DMS53 (cell line): ENCODE data around the gene AMELX.
A peak's percentile ranks its signal among the peaks of the same experiment; 100 is the strongest.

Experiments used
- DNase-seq: peaks from one replicate; lab custom pipeline; 2025; lab: John Stamatoyannopoulos, UW

AMELX gene

DNA sequence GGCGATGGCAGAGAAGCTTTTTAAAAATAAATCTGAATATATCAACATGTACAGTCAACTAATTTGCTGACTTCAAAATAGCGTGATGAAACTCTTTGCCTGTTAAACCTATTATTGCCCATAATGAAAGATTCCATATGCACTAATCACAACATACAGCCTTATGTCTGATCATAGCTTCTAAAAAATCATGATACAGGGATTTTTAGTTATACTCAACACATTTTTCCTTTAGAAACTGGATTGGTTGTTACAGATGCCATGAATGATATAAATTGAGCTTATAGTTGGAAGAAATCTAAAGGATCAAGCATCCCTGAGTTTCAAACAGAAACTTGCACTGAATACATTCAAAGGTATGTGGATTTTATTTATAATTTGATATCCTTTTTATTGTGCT, at the start of gene AMELX:
AMELX (plus strand) TSS at position 301 of the 400 bp plus-strand sequence. CDS start 1,376 bp downstream, outside the sequence.
- DNase-seq: no peak

GRCh38 chrX:11244636-11245035, 48.6 kb upstream of the AMELX start:
- no peak for DNase-seq

- DNase-seq: peak; percentile 24
These were observed 38.6 kb upstream of the AMELX start for GRCh38 chrX:11254417-11255109.

DNA sequence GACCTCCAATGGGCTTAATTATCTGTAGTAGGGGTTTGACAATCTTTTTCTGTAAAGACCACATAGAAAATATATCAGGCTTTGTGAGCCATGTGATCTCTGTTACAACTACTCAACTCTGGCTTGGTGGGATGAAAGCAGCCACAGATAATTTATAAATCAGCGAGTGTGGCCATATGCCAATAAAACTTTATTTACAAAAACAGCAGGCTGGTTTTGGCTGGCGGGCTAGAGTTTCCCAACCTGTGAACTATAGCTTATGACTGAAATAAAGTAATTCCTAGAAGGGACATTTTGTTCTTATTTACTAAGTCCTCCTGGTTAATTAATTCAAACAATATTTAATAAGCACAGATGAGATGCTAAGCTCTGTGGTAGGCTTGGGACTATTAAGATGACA, 35.9 kb upstream of the AMELX start:
- DNase-seq: no peak

GRCh38 chrX:11257711-11258110, 35.5 kb upstream of the AMELX start:
- no peak for DNase-seq

DNA sequence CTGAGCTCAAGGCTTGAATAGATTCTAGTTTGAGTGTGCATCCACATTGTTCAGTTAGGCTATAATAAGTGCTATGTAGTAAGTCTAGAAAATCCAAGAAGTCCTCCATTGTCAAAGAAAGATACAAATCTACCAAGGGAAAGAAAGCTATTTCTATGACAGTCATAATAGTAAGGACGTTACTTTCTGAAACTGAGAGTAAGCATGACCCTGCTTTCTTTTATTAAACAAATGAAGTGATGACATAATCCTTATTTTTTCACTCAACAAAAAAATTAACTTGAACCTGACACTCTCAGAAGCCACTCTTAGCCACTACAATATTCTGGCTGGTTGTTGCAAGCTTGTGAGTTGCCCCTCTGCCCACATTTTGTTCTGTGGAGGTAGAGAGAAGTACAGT, 33.8 kb upstream of the AMELX start:
- no peak for DNase-seq

DNA sequence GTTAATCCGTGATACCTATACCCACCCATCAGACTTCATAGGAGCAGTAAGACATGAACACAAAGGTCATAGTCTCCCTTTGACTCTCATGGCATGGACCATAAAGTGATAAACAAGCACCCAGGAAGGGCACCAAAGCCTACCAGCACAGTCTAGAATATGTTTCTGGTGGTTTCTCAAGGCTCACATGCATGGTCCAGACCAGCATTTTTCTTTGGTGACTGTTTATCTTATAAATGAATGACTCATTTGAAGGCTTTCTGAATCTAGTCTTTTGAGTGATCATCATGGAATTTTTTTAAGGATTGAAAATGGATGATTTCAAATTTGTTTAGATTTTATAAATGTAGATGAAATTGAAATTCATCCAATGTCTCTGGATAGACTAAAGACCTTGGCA, 32.0 kb upstream of the AMELX start:
- no peak for DNase-seq

GRCh38 chrX:11264925-11265324, 28.3 kb upstream of the AMELX start:
- DNase-seq: no peak

DNA sequence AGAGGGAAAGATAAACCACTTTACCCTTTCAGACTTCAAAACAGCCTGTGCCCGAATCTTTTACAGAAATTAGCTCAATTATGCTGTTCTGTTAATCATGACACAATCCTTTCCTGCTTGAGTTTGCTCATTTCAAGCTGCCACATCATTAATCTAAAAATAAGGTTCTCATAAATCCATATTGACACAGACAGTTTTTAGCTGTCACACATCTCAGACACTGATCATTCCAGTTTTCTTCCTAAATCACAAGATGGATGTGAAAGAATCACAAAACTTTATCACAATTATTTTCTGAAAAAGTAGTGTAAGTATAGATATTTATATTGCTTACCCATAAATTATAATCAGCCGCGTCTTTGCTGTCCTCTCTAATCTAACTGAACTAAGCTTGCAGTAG, 27.9 kb upstream of the AMELX start:
- no peak for DNase-seq

GRCh38 chrX:11266573-11267003, 26.6 kb upstream of the AMELX start:
- no peak for DNase-seq

- DNase-seq: no peak
These were observed 25.8 kb upstream of the AMELX start for GRCh38 chrX:11267425-11267824.

DNA sequence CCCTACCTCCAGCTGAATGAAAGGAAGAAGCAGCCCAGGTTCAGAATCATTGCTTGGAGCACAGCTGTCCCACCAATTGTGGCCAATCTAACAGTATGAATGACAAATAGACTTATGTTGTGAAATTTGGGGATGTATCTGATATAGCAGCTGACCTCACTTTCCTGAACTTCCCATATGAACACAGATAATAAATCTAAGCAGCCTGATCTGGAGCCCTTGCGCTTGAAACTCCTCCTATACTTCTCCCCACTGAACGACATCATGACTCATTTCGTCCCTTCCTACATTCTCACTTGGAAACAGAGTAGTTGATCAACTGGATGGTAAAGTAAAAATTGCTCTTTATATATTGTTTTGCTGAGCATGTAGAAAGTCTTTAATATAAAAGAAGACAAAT, 24.2 kb upstream of the AMELX start:
- DNase-seq: no peak

GRCh38 chrX:11269996-11270395, 23.2 kb upstream of the AMELX start:
- DNase-seq: no peak

DNA sequence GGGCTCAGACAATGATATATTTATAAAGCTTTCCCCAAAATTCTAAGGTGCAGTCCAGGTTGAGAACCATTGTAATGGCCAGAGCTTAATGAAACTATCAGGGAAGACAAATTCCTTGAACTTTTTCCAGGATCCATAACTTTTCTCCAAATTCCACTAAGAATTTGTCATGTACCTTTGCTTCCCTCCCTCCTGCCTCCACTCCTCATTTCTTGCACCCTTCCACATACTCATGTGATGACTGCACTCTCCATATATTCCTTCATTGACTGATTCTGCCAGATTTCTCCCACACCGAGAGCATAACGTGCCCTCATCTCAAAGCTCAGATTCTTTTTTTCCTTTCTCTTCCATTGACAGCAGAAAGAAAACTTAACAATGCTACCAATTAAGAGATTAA, 20.9 kb upstream of the AMELX start:
- no peak for DNase-seq

GRCh38 chrX:11272863-11273262, 20.4 kb upstream of the AMELX start:
- no peak for DNase-seq

GRCh38 chrX:11273544-11273943, 19.7 kb upstream of the AMELX start:
- no peak for DNase-seq

DNA sequence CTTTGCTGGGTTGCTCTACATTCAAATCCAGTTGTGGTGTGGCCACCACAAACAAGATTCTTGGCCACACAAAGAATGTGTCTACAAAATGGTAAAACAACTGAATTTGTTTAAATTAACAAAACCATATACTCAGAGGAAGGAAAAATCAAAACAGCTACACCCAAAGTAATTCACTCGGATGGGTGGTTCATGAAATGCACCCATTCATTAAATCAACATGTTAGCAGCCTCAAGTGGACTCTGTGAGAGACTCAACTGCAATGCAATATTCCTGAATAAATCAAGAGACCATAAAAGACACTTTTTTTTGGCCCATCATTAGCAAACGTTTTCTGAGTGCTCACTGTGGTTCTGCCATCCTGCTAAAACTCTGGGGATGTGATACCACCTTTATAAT, 11.2 kb upstream of the AMELX start:
- DNase-seq: no peak

DNA sequence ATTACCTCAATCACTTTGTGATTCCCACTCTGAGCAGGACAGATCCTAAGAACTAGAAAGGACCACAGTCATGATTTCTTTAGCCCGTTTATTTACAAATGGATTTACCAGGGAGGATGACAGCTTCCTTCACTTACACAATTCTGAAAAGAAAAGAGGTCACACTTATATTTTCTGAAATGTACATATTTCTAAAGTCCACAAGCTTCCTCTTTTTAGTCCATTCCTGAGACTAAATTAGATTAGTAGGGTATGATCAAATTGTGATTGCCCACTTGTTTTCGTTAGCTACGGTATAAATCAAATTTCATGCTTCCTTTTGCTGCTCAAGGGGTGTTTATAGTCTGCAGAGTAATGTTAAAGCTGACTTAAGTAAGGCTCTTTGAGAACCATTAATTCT, 7.6 kb upstream of the AMELX start:
- no peak for DNase-seq

GRCh38 chrX:11287505-11287904, 5.7 kb upstream of the AMELX start:
- no peak for DNase-seq

DNA sequence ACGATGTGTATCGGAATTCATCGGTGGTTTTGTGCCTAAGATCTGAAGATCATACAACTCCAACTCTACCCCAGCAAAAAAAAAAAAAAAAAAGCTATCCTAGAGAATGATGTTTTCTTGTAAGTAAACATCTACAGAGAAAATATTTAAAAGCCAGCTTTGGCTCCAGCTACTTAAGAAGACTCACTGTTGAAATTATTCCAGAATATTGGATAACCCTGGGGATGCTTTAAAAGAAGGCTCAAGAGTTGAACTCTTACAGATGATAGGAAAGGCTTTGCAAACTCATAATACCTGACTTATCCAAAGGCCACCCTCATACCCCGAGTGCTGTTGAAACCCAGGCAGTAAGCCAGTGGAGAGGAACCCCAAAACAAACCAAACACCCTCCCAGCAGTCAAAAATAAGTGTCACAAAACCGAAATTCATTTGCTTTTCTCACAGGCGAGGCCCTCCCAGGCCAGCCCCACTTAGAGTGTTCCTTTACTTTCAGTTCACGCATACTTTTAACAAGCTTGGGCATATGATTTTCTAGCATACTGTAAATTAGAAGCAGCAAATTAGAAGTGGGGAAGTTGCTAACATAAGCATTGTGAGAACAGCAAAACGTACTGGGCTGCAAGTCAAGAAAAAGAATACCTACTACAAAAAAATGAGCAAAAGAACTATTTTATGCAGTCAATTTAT, 2.7 kb upstream of the AMELX start:
- DNase-seq: no peak

- DNase-seq: peak; percentile 5
These were observed 2.8 kb downstream of the AMELX start for GRCh38 chrX:11296051-11296450.

DNA sequence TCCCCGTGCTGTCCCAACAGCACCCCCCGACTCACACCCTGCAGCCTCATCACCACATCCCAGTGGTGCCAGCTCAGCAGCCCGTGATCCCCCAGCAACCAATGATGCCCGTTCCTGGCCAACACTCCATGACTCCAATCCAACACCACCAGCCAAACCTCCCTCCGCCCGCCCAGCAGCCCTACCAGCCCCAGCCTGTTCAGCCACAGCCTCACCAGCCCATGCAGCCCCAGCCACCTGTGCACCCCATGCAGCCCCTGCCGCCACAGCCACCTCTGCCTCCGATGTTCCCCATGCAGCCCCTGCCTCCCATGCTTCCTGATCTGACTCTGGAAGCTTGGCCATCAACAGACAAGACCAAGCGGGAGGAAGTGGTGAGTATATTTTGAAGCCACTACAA, 5.4 kb downstream of the AMELX start:
- DNase-seq: no peak

- no peak for DNase-seq
These were observed 11.6 kb downstream of the AMELX start for GRCh38 chrX:11304829-11305228.

- no peak for DNase-seq
These were observed 12.4 kb downstream of the AMELX start for GRCh38 chrX:11305641-11306040.
